Vagina (tissue), 2 donors: Measurements from ENCODE around the gene CCL14. TPM values are rescaled to one million over a fixed set of nuclear protein-coding genes. Genes with fewer than 3 reads are reported as not detected.

Experiments
- DNase-seq, 2 donors: peaks; one replicate each; pipeline ENCODE4 v3.0.0-alpha.2; 2017; ENCODE audit errors: extremely low spot score in 2 of 2
- H3K27ac ChIP-seq: fragments of 200-600 bp; sonication (generic); one replicate; pipeline ENCODE4 v1.5.1; 2019
- H3K27me3 ChIP-seq: fragments of 200-600 bp; sonication (generic); one replicate; pipeline ENCODE4 v1.5.1; 2019
- H3K36me3 ChIP-seq, 2 donors: fragments of 200-600 bp; sonication (generic); one replicate each; pipeline ENCODE4 v1.5.1; 2017 to 2019
- H3K4me1 ChIP-seq: fragments of 200-600 bp; sonication (generic); one replicate; pipeline ENCODE4 v1.5.1; 2019
- H3K4me3 ChIP-seq, 2 donors: fragments of 200-600 bp; sonication (generic); 1 replicate in 1 of 2; 2 replicates in 1 of 2; pipeline ENCODE4 v1.5.1; 2016 to 2019
- H3K9me3 ChIP-seq: fragments of 200-600 bp; sonication (generic); one replicate; pipeline ENCODE4 v1.5.1; 2019
- CTCF ChIP-seq, 3 experiments: fragments of 450-650 bp in 2 of 3; fragments of 200-600 bp in 1 of 3; sonication (generic) in 1 of 3; IDR thresholded peaks; one replicate each; pipeline ENCODE4 v1.5.1; 2017 to 2019; ENCODE audit warnings: antibody characterized with exemption in 3 of 3, mild to moderate bottlenecking in 2 of 3, moderate library complexity in 2 of 3
- POLR2A ChIP-seq, 2 donors: fragments of 450-650 bp; IDR thresholded peaks; one replicate each; pipeline ENCODE4 v1.6.1; 2017; ENCODE audit warnings: antibody characterized with exemption in 2 of 2, mild to moderate bottlenecking in 2 of 2, moderate library complexity in 2 of 2
- POLR2AphosphoS5 ChIP-seq, 2 donors: sonication (generic); formaldehyde crosslinking; IDR thresholded peaks; one replicate each; pipeline ENCODE4 v1.9.0; 2017; ENCODE audit warnings: antibody characterized with exemption in 2 of 2, mild to moderate bottlenecking in 2 of 2, low read depth in 1 of 2; ENCODE audit not compliant: insufficient read depth in 1 of 2
- intact Hi-C: fragments of 100-400 bp; cut with DNase I; formaldehyde crosslinking; loops from one replicate; pipeline ENCODE4 v1.15.1; 2023
- total RNA-seq: library from RNA; depleted of rRNA; stranded (reverse); fragments of >200 nt; gene quantifications from one replicate; pipeline ENCODE4 v1.2.3, GENCODE V29; 2016

The CCL14 gene
- total RNA-seq, 1 donor from 2014 or later: 93.1 TPM

DNA sequence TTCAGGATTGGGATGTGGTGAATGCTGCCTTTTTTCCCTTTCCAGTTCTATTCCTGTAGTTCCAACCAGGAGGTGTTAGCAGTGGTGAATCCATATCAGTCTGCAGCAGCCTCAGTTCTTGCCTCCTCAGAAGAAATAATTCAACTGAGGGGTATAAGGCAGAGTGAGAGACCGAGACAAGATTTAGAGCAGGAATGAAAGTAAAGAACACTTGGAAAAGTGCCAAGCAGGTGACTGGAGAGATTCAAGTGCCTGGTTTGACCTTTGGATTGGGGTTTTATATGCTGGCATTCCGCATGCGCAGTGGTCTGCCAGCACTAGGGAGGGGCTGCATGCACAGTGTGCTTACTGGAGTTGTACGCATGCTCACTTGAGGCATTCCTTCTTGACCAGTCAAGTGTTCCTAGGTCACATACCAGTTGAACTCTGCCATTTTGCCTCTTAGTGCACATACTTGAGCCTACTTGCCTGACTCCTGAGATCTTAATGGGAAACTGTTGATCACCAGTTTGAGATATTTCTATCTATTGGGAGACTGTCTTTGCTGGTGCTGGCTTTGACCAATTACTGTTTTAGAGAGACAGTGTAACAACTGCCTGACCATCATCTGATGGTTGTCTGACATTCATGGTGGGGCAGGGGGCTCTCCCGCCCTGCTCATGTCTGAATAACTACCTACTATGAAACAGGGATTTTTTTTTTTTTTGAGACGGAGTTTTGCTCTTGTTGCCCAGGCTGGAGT, 15.5 kb upstream of the CCL14 start:
- Histone ChIP-seq H3K36me3 (no peaks in the 10 kb centered on the region), H3K4me1 (no peaks in the 10 kb centered on the region), H3K27me3 (no peaks in the 10 kb centered on the region), H3K4me3 (no peak overlapping the region), H3K9me3 (no peaks in the 10 kb centered on the region), H3K27ac (no peak overlapping the region)
- DNase-seq: peak in 1 of 2 donors; percentile 75
- TF ChIP-seq POLR2A (IDR thresholded peaks at IDR 0.05) (no peak), CTCF (IDR thresholded peaks at IDR 0.05) (no peak), POLR2AphosphoS5 (IDR thresholded peaks at IDR 0.05; ENCODE audit: insufficient read depth in 1 of 2, low read depth in 1 of 2) (no peak)
- intact Hi-C loops: no loop called here

DNA sequence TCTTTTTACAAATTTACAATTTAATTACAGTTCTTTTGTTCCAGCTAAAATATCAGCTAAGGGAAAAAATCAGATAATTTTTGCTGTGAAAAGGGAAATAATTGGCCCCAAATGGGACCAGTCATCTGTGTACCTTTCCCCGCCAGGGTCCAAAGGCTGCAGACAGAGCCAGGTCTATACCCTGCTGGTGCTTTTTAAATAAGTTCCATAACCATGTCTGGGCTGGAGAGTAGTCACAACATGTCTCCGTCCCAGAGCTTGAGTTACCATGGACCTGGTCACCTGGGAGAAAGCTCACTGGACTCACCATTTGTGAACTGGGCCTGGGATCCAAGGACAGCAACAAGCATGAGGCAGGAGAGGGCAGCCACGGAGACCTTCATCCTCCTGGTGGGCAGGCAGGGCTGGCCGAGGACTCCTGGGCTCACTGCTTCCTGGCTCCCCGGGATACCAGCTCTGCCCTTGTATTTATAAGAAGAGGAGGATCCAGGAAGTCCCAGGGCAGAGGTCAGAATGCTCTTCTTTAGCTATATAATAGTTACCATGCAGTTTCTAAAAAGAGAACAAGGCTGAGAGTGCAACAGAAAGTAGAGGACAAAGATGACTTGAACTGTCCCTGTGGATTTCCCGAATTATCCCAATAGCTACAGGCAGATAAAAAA, 14.7 kb upstream of the CCL14 start, which contains the start of gene CCL15:
TSS of gene CCL15 (minus strand) at position 444 of the 662 bp plus-strand sequence. CDS start at position 383, 61 bp downstream.
- Histone ChIP-seq H3K36me3 (no peaks in the 10 kb centered on the region), H3K9me3 (no peaks in the 10 kb centered on the region), H3K27ac (no peak within 1 kb of the TSS), H3K4me1 (no peaks in the 10 kb centered on the region), H3K4me3 (no peak within 1 kb of the TSS), H3K27me3 (no peaks in the 10 kb centered on the region)
- peak in 1 of 2 donors; percentile 34 for DNase-seq
- TF ChIP-seq CTCF (IDR thresholded peaks at IDR 0.05) (no peak), POLR2AphosphoS5 (IDR thresholded peaks at IDR 0.05; ENCODE audit: insufficient read depth in 1 of 2, low read depth in 1 of 2) (no peak), POLR2A (IDR thresholded peaks at IDR 0.05) (no peak)
- intact Hi-C loops: no loop called here

DNA sequence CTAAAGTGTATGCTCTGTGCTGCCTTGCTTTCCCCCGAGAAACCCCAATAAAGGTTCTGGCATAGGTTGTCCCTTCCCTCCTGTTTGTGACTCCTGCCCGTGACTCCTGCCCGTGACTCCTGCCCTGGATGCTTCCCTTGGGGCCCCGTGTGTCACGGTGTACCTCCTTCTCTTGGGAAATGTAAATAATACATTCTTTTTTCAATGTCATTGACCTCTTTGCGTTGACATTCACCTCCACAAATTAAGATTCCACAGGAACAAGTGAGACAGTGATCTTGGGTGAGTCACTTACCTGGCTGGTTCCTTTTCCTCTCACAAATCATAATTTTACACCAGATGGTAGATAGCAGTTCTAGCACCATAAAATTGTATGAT, 14.2 kb upstream of the CCL14 start:
- Histone ChIP-seq H3K4me1 (no peaks in the 10 kb centered on the region), H3K36me3 (no peaks in the 10 kb centered on the region), H3K4me3 (no peak overlapping the region), H3K9me3 (no peaks in the 10 kb centered on the region), H3K27ac (no peak overlapping the region), H3K27me3 (no peaks in the 10 kb centered on the region)
- intact Hi-C loops: no loop called here
- peak in 1 of 2 donors; percentile 64 for DNase-seq
- no peak for TF ChIP-seq CTCF (IDR thresholded peaks at IDR 0.05)
- no peak for TF ChIP-seq POLR2A (IDR thresholded peaks at IDR 0.05)
- TF ChIP-seq POLR2AphosphoS5 (IDR thresholded peaks at IDR 0.05; ENCODE audit: insufficient read depth in 1 of 2, low read depth in 1 of 2): no peak

GRCh38 chr17:35998756-35999155, 12.2 kb upstream of the CCL14 start:
- H3K27ac ChIP-seq: no peak overlapping the region
- no peaks in the 10 kb centered on the region for H3K27me3 ChIP-seq
- no peaks in the 10 kb centered on the region for H3K4me1 ChIP-seq
- TF ChIP-seq CTCF (IDR thresholded peaks at IDR 0.05) (no peak), POLR2A (IDR thresholded peaks at IDR 0.05) (no peak), POLR2AphosphoS5 (IDR thresholded peaks at IDR 0.05; ENCODE audit: insufficient read depth in 1 of 2, low read depth in 1 of 2) (no peak)
- no peaks in the 10 kb centered on the region for H3K36me3 ChIP-seq
- peak in 1 of 2 donors; percentile 40 for DNase-seq
- intact Hi-C loops: no loop called here
- no peaks in the 10 kb centered on the region for H3K9me3 ChIP-seq
- no peak overlapping the region for H3K4me3 ChIP-seq
